Measurements from ENCODE around the gene GGA1. TPM values are rescaled to one million over a fixed set of nuclear protein-coding genes. Genes with fewer than 3 reads are reported as not detected.
"Not testable (repeated sequence)": the region's sequence is repeated elsewhere in the genome, so short reads cannot be mapped to it uniquely, and the experiment has no call there.

GGA1 gene
- total RNA-seq, 1 donor from 2014 or later = 43.1 TPM

GRCh38 chr22:37650463-37651136 lies 42.0 kb downstream of the GGA1 start:
- TF ChIP-seq CTCF (IDR thresholded peaks at IDR 0.05; ENCODE audit: insufficient read depth, low read depth, low read length) = no peak
- TF ChIP-seq EZH2 (IDR thresholded peaks at IDR 0.05; ENCODE audit: insufficient read depth, low read length) = no peak
- H3K79me2 ChIP-seq (ENCODE audit: insufficient read depth, low read length) = no peaks in the 10 kb centered on the region
- H3K27ac Mint-ChIP-seq (ENCODE audit: unreplicated experiment) = no peak overlapping the region
- H3K27ac ChIP-seq (ENCODE audit: low read depth, low read length) = no peak overlapping the region
- no peak overlapping the region for H3K4me3 ChIP-seq (ENCODE audit: insufficient read depth, low read depth, low read length)
- no peak for DNase-seq (ENCODE audit: low read depth)
- H3K36me3 Mint-ChIP-seq (ENCODE audit: low read depth, unreplicated experiment) = peaks cover 14% of the 10 kb centered on the region
- no peaks in the 10 kb centered on the region for H3K27me3 ChIP-seq (ENCODE audit: insufficient read depth, low read length)
- H3K4me1 ChIP-seq (ENCODE audit: insufficient read depth, low read length) = no peaks in the 10 kb centered on the region
- no peak for FAIRE-seq
- H3K9ac ChIP-seq (ENCODE audit: low read length) = no peak overlapping the region
- no peaks in the 10 kb centered on the region for H3K27me3 Mint-ChIP-seq (ENCODE audit: low read depth, unreplicated experiment)
- no peak overlapping the region for H3K4me3 Mint-ChIP-seq (ENCODE audit: unreplicated experiment)
- no peaks in the 10 kb centered on the region for H3K4me1 Mint-ChIP-seq (ENCODE audit: low read depth, unreplicated experiment)
- H3K9me3 ChIP-seq (ENCODE audit: insufficient read depth, low read depth, low read length) = no peaks in the 10 kb centered on the region
- no peak overlapping the region for H3K4me2 ChIP-seq (ENCODE audit: low read length)
- H3K36me3 ChIP-seq (ENCODE audit: insufficient read depth, low read length) = peaks cover 6% of the 10 kb centered on the region
- H2AFZ ChIP-seq (ENCODE audit: low read depth, low read length) = no peak overlapping the region
- no peaks in the 10 kb centered on the region for H4K20me1 ChIP-seq (ENCODE audit: insufficient read depth, low read length)
- H3K9me3 Mint-ChIP-seq (ENCODE audit: unreplicated experiment) = no peaks in the 10 kb centered on the region

- peaks cover 14% of the 10 kb centered on the region for H3K36me3 Mint-ChIP-seq (ENCODE audit: low read depth, unreplicated experiment)
- H3K4me2 ChIP-seq (ENCODE audit: low read length) = no peak overlapping the region
- no peak overlapping the region for H3K4me3 Mint-ChIP-seq (ENCODE audit: unreplicated experiment)
- peaks cover 11% of the 10 kb centered on the region for H3K4me1 ChIP-seq (ENCODE audit: insufficient read depth, low read length)
- H3K9me3 Mint-ChIP-seq (ENCODE audit: unreplicated experiment) = no peaks in the 10 kb centered on the region
- H3K36me3 ChIP-seq (ENCODE audit: insufficient read depth, low read length) = peaks cover 6% of the 10 kb centered on the region
- H3K9ac ChIP-seq (ENCODE audit: low read length) = no peak overlapping the region
- FAIRE-seq = no peak
- H3K27me3 Mint-ChIP-seq (ENCODE audit: low read depth, unreplicated experiment) = no peaks in the 10 kb centered on the region
- no peak overlapping the region for H3K4me3 ChIP-seq (ENCODE audit: insufficient read depth, low read depth, low read length)
- DNase-seq (ENCODE audit: low read depth) = no peak
- H2AFZ ChIP-seq (ENCODE audit: low read depth, low read length) = no peak overlapping the region
- peaks cover 7% of the 10 kb centered on the region for H3K79me2 ChIP-seq (ENCODE audit: insufficient read depth, low read length)
- peaks cover 2% of the 10 kb centered on the region for H3K4me1 Mint-ChIP-seq (ENCODE audit: low read depth, unreplicated experiment)
- no peaks in the 10 kb centered on the region for H3K9me3 ChIP-seq (ENCODE audit: insufficient read depth, low read depth, low read length)
- H4K20me1 ChIP-seq (ENCODE audit: insufficient read depth, low read length) = peaks cover 7% of the 10 kb centered on the region
- H3K27ac Mint-ChIP-seq (ENCODE audit: unreplicated experiment) = no peak overlapping the region
- no peak for TF ChIP-seq EZH2 (IDR thresholded peaks at IDR 0.05; ENCODE audit: insufficient read depth, low read length)
- TF ChIP-seq CTCF (IDR thresholded peaks at IDR 0.05; ENCODE audit: insufficient read depth, low read depth, low read length) = no peak
- H3K27me3 ChIP-seq (ENCODE audit: insufficient read depth, low read length) = no peaks in the 10 kb centered on the region
- H3K27ac ChIP-seq (ENCODE audit: low read depth, low read length) = no peak overlapping the region
These were observed 46.1 kb downstream of the GGA1 start for GRCh38 chr22:37654563-37655251.

- Mint-ChIP-seq H3K9me3 (ENCODE audit: unreplicated experiment) (no peaks in the 10 kb centered on the region), H3K27ac (ENCODE audit: unreplicated experiment) (no peak overlapping the region), H3K27me3 (ENCODE audit: low read depth, unreplicated experiment) (no peaks in the 10 kb centered on the region), H3K36me3 (ENCODE audit: low read depth, unreplicated experiment) (peaks cover 9% of the 10 kb centered on the region), H3K4me3 (ENCODE audit: unreplicated experiment) (no peak overlapping the region), H3K4me1 (ENCODE audit: low read depth, unreplicated experiment) (peaks cover 5% of the 10 kb centered on the region)
- no peaks in the 10 kb centered on the region for H3K27me3 ChIP-seq (ENCODE audit: insufficient read depth, low read length)
- no peaks in the 10 kb centered on the region for H3K9me3 ChIP-seq (ENCODE audit: insufficient read depth, low read depth, low read length)
- H3K27ac ChIP-seq (ENCODE audit: low read depth, low read length) = no peak overlapping the region
- peaks cover 15% of the 10 kb centered on the region for H3K4me1 ChIP-seq (ENCODE audit: insufficient read depth, low read length)
- H4K20me1 ChIP-seq (ENCODE audit: insufficient read depth, low read length) = peaks cover 12% of the 10 kb centered on the region
- DNase-seq (ENCODE audit: low read depth) = no peak
- H3K36me3 ChIP-seq (ENCODE audit: insufficient read depth, low read length) = peaks cover 6% of the 10 kb centered on the region
- no peak overlapping the region for H3K4me3 ChIP-seq (ENCODE audit: insufficient read depth, low read depth, low read length)
- peaks cover 12% of the 10 kb centered on the region for H3K79me2 ChIP-seq (ENCODE audit: insufficient read depth, low read length)
- no peak overlapping the region for H2AFZ ChIP-seq (ENCODE audit: low read depth, low read length)
- H3K9ac ChIP-seq (ENCODE audit: low read length) = no peak overlapping the region
- TF ChIP-seq CTCF (IDR thresholded peaks at IDR 0.05; ENCODE audit: insufficient read depth, low read depth, low read length) (no peak), EZH2 (IDR thresholded peaks at IDR 0.05; ENCODE audit: insufficient read depth, low read length) (no peak)
- H3K4me2 ChIP-seq (ENCODE audit: low read length) = no peak overlapping the region
- no peak for FAIRE-seq
These were observed 46.6 kb downstream of the GGA1 start for GRCh38 chr22:37655252-37655563.

GRCh38 chr22:37656583-37656982 lies 47.9 kb downstream of the GGA1 start:
- H3K4me3 Mint-ChIP-seq (ENCODE audit: unreplicated experiment); H3K27ac ChIP-seq (ENCODE audit: low read depth, low read length); H3K9me3 Mint-ChIP-seq (ENCODE audit: unreplicated experiment); H3K9ac ChIP-seq (ENCODE audit: low read length); DNase-seq (ENCODE audit: low read depth); H3K27me3 Mint-ChIP-seq (ENCODE audit: low read depth, unreplicated experiment); FAIRE-seq; H2AFZ ChIP-seq (ENCODE audit: low read depth, low read length); H3K4me2 ChIP-seq (ENCODE audit: low read length); H3K9me3 ChIP-seq (ENCODE audit: insufficient read depth, low read depth, low read length); H3K36me3 ChIP-seq (ENCODE audit: insufficient read depth, low read length); H3K4me3 ChIP-seq (ENCODE audit: insufficient read depth, low read depth, low read length); H3K36me3 Mint-ChIP-seq (ENCODE audit: low read depth, unreplicated experiment); H3K27me3 ChIP-seq (ENCODE audit: insufficient read depth, low read length); H3K27ac Mint-ChIP-seq (ENCODE audit: unreplicated experiment): not testable (repeated sequence)
- peaks cover 14% of the 10 kb centered on the region for H3K4me1 Mint-ChIP-seq (ENCODE audit: low read depth, unreplicated experiment)
- Histone ChIP-seq H3K79me2 (ENCODE audit: insufficient read depth, low read length) (peaks cover 26% of the 10 kb centered on the region), H3K4me1 (ENCODE audit: insufficient read depth, low read length) (peaks cover 27% of the 10 kb centered on the region), H4K20me1 (ENCODE audit: insufficient read depth, low read length) (peaks cover 23% of the 10 kb centered on the region)

Measured in astrocyte (in vitro differentiated cells and primary cell).